Hepatocyte (in vitro differentiated cells): ENCODE data around the gene DCC.

ENCODE experiments used
- CTCF ChIP-seq: fragments of 200-600 bp; sonication (generic); IDR thresholded peaks from 2 replicates; pipeline ENCODE4 v1.5.1; 2016; ENCODE audit warnings: antibody characterized with exemption, mild to moderate bottlenecking; ENCODE audit not compliant: poor library complexity
- EZH2phosphoT487 ChIP-seq: fragments of 200-600 bp; sonication (generic); IDR thresholded peaks from one replicate; pipeline ENCODE4 v1.6.1; 2018; ENCODE audit warnings: antibody characterized with exemption, mild to moderate bottlenecking, low read depth, moderate library complexity; ENCODE audit not compliant: unreplicated experiment, severe bottlenecking

DNA sequence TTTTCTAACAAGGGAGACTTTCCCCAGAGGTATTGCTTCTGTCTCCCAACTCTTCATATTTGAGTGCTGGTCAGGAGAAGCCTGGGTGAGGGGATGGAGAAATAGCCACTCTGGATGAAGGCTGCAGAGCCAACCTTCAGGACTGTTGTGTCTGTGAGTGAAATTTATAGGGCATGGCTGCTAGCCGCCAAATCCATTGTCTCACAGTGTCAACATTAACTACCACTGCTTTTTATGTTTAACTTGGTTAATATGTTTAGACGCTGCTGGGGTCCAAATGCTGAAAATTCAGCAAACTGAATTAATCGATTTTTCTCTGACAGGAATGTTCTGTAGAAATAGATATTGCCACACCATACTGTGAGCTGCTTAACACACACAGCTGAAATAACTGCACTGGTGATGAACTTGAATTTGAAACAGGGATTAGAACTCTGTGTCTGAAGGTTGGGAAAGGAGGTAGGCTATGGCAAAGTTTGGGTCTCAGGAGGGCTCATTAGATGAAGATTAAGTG lies 281.0 kb downstream of the DCC start:
- no peak for TF ChIP-seq CTCF
- TF ChIP-seq EZH2phosphoT487, result no peak
